Right lobe of liver (tissue), 6 donors: ENCODE results near the gene NPFF. TPM values are rescaled to one million over a fixed set of nuclear protein-coding genes. Genes with fewer than 3 reads are reported as not detected.

ENCODE experiments used
- ATAC-seq, 4 donors: fragments of 200-7000 bp; cut with Tn5 transposase; one replicate each; pipeline ENCODE4 v1.9.1; 2020; ENCODE audit warnings: mild to moderate bottlenecking in 4 of 4, moderate library complexity in 4 of 4
- DNase-seq, 3 donors: peaks; one replicate each; pipeline ENCODE4 v3.0.0-alpha.2; 2020
- H3K27ac ChIP-seq, 3 donors: fragments of 200-600 bp; one replicate each; pipeline ENCODE4 v1.8.0; 2022
- H3K27me3 ChIP-seq, 2 donors: fragments of 200-600 bp; one replicate each; pipeline ENCODE4 v1.8.0; 2022
- H3K36me3 ChIP-seq, 4 donors: fragments of 200-600 bp; sonication (generic) in 1 of 4; one replicate each; pipeline versions ENCODE4 v1.5.1 to v1.8.0; 2017 to 2022; ENCODE audit warnings: control low read depth in 1 of 4
- H3K4me1 ChIP-seq, 4 donors: fragments of 200-600 bp; sonication (generic) in 1 of 4; one replicate each; pipeline versions ENCODE4 v1.5.1 to v1.8.0; 2017 to 2022; ENCODE audit warnings: control low read depth in 1 of 4
- H3K4me3 ChIP-seq, 3 donors: fragments of 200-600 bp; one replicate each; pipeline ENCODE4 v1.8.0; 2022
- H3K9me3 ChIP-seq, 4 donors: fragments of 200-600 bp; sonication (generic) in 1 of 4; one replicate each; pipeline versions ENCODE4 v1.5.1 to v1.8.0; 2017 to 2022; ENCODE audit warnings: control low read depth in 1 of 4
- CTCF ChIP-seq, 4 donors: fragments of 200-600 bp in 3 of 4; fragments of 450-650 bp in 1 of 4; IDR thresholded peaks; one replicate each; pipeline versions ENCODE4 v1.5.1 to v1.8.0; 2016 to 2022; ENCODE audit warnings: antibody characterized with exemption in 4 of 4, mild to moderate bottlenecking in 2 of 4
- POLR2A ChIP-seq: fragments of 450-650 bp; IDR thresholded peaks from one replicate; pipeline ENCODE4 v1.6.1; 2017; ENCODE audit warnings: antibody characterized with exemption, mild to moderate bottlenecking
- WGBS: methylation state at CpG from one replicate; pipeline ENCODE4 v1.1.6; 2018; ENCODE audit warnings: low coverage, low lambda C conversion rate; ENCODE audit not compliant: insufficient coverage; ENCODE audit errors: missing lambda C conversion rate; 5-methylcytosine and 5-hydroxymethylcytosine counted together
- intact Hi-C, 2 donors: fragments of 100-400 bp; cut with DNase I; formaldehyde crosslinking; loops; one replicate each; pipeline versions ENCODE4 v1.11.2 to v1.14.1; 2022
- total RNA-seq, 6 experiments: library from RNA; depleted of rRNA in 2 of 6; stranded (reverse); fragments of >200 nt in 2 of 6; fragmentation: NEBNext Ultra II Directional in 3 of 6; extraction: Animal tissue kit (Norgen Biotek cat#: 25700) in 3 of 6; gene quantifications; one replicate each; pipeline versions ENCODE4 v1.1.0 to v1.2.4, GENCODE V29; 2016 to 2023
- donor health status: DM: no; HTN: yes; CAD: no.
- donor health status: DM: no; HTN: no; CAD: no.
- donor health status: DM: no; HTN: no; CAD: no.
- donor health status: DM: no; HTN: yes; CAD: no.
- donor health status: DM: no; HTN: yes; CAD: no.

Gene NPFF
- total RNA-seq, 6 experiments from 2014 or later = not detected

GRCh38 chr12:53505555-53506449 is 1.5 kb downstream of the NPFF start:
- TF ChIP-seq CTCF (IDR thresholded peaks at IDR 0.05) (no peak), POLR2A (no peak)
- intact Hi-C loops = loop anchor here in 1 of 2 donors (10.0 kb wide), 1 partner anchor 181 kb away; the partner anchor contains the start of gene AAAS

GRCh38 chr12:53505086-53505485 is 2.2 kb downstream of the NPFF start:
- H3K9me3 ChIP-seq = no peaks in the 10 kb centered on the region
- 100% methylated on average over 1 of the region's 10 CpGs for WGBS
- TF ChIP-seq CTCF (IDR thresholded peaks at IDR 0.05) = no peak
- TF ChIP-seq POLR2A = no peak
- H3K27ac ChIP-seq = no peak overlapping the region
- H3K4me3 ChIP-seq = no peak overlapping the region
- H3K27me3 ChIP-seq = no peaks in the 10 kb centered on the region
- peak in 1 of 3 donors; percentile 49 for DNase-seq
- peaks cover 0 to 10% (median 6%) of the 10 kb centered on the region in 4 donors for H3K4me1 ChIP-seq
- no peak for ATAC-seq
- intact Hi-C loops = loop anchor here in 1 of 2 donors (10.0 kb wide), 1 partner anchor 180 kb away; the partner anchor contains the start of gene AAAS
- H3K36me3 ChIP-seq = peaks cover 0 to 14% (median 5%) of the 10 kb centered on the region in 4 donors

More at GRCh38 chr12:53505555-53506449, 1.5 kb downstream of the NPFF start:
- Histone ChIP-seq H3K9me3 (no peaks in the 10 kb centered on the region), H3K36me3 (peaks cover 0 to 14% (median 5%) of the 10 kb centered on the region in 4 donors), H3K4me3 (no peak overlapping the region), H3K27me3 (no peaks in the 10 kb centered on the region), H3K27ac (no peak overlapping the region), H3K4me1 (peaks cover 0 to 13% (median 5%) of the 10 kb centered on the region in 4 donors)
- no peak for ATAC-seq
- WGBS = 87% methylated on average over 5 of the region's 19 CpGs
- peak in 1 of 3 donors; percentile 35 for DNase-seq

GRCh38 chr12:53504004-53504920 is 3.0 kb downstream of the NPFF start:
- 75% methylated on average over 6 of the region's 14 CpGs for WGBS
- DNase-seq (peak in 1 of 3 donors; percentile 23), ATAC-seq (no peak)
- intact Hi-C loops = loop anchor here in 1 of 2 donors (10.0 kb wide), 1 partner anchor 179 kb away; the partner anchor contains the start of gene AAAS
- no peak for TF ChIP-seq POLR2A
- Histone ChIP-seq H3K4me1 (peaks cover 0 to 16% (median 9%) of the 10 kb centered on the region in 4 donors), H3K36me3 (peaks cover 0 to 14% (median 5%) of the 10 kb centered on the region in 4 donors), H3K27ac (no peak overlapping the region), H3K4me3 (no peak overlapping the region), H3K27me3 (no peaks in the 10 kb centered on the region), H3K9me3 (no peaks in the 10 kb centered on the region)

- Histone ChIP-seq H3K4me1 (peaks cover 0 to 16% (median 9%) of the 10 kb centered on the region in 4 donors), H3K4me3 (no peak overlapping the region), H3K9me3 (no peaks in the 10 kb centered on the region), H3K27me3 (no peaks in the 10 kb centered on the region), H3K27ac (peak overlapping the region in 2 of 3 donors; percentile 5 to 57), H3K36me3 (peaks cover 0 to 14% (median 5%) of the 10 kb centered on the region in 4 donors)
- DNase-seq (peak in 1 of 3 donors; percentile 49), ATAC-seq (no peak)
- no peak for TF ChIP-seq CTCF (IDR thresholded peaks at IDR 0.05)
- TF ChIP-seq POLR2A = no peak
- intact Hi-C loops = loop anchor here in 1 of 2 donors (10.0 kb wide), 1 partner anchor 178 kb away; the partner anchor contains the start of gene AAAS
- WGBS = 71% methylated on average over 5 of the region's 10 CpGs
Observed at GRCh38 chr12:53502983-53503728, 4.1 kb downstream of the NPFF start.
